HG02798 (cell line): Measurements from ENCODE around the gene GAGE12G.
"Not testable (repeated sequence)": the region's sequence is repeated elsewhere in the genome, so short reads cannot be mapped to it uniquely, and the experiment has no call there.

ENCODE experiments used
- ATAC-seq: cut with Tn5 transposase; IDR thresholded peaks from one replicate; pipeline ENCODE4 v1.9.1; 2021; ENCODE audit warnings: mild to moderate bottlenecking; ENCODE audit not compliant: unreplicated experiment, poor library complexity

GAGE12G gene, protein sequence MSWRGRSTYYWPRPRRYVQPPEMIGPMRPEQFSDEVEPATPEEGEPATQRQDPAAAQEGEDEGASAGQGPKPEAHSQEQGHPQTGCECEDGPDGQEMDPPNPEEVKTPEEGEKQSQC

DNA sequence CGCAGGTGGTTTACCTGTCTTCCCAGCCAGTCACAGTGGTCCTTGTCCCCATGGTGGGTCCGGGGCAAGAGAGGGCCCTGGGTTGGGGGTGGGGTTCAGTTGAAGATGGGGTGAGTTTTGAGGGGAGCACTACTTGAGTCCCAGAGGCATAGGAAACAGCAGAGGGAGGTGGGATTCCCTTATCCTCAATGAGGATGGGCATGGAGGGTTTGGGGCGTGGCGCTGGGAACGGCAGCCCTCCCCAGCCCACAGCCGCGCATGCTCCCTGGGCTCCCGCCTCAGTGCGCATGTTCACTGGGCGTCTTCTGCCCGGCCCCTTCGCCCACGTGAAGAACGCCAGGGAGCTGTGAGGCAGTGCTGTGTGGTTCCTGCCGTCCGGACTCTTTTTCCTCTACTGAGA, at the start of gene GAGE12G:
GAGE12G (plus strand) TSS at position 301 of the 400 bp plus-strand sequence. CDS start 1,155 bp downstream, outside the sequence.
- ATAC-seq = not testable (repeated sequence)

DNA sequence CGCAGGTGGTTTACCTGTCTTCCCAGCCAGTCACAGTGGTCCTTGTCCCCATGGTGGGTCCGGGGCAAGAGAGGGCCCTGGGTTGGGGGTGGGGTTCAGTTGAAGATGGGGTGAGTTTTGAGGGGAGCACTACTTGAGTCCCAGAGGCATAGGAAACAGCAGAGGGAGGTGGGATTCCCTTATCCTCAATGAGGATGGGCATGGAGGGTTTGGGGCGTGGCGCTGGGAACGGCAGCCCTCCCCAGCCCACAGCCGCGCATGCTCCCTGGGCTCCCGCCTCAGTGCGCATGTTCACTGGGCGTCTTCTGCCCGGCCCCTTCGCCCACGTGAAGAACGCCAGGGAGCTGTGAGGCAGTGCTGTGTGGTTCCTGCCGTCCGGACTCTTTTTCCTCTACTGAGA, 38.3 kb upstream of the GAGE12G start, which contains the start of gene GAGE12C:
GAGE12C (plus strand) TSS at position 301 of the 400 bp plus-strand sequence. CDS start 1,155 bp downstream, outside the sequence.
- not testable (repeated sequence) for ATAC-seq

DNA sequence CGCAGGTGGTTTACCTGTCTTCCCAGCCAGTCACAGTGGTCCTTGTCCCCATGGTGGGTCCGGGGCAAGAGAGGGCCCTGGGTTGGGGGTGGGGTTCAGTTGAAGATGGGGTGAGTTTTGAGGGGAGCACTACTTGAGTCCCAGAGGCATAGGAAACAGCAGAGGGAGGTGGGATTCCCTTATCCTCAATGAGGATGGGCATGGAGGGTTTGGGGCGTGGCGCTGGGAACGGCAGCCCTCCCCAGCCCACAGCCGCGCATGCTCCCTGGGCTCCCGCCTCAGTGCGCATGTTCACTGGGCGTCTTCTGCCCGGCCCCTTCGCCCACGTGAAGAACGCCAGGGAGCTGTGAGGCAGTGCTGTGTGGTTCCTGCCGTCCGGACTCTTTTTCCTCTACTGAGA, 28.8 kb upstream of the GAGE12G start, which contains the start of gene GAGE12D:
GAGE12D (plus strand) TSS at position 301 of the 400 bp plus-strand sequence. CDS start 1,155 bp downstream, outside the sequence.
- ATAC-seq = not testable (repeated sequence)

DNA sequence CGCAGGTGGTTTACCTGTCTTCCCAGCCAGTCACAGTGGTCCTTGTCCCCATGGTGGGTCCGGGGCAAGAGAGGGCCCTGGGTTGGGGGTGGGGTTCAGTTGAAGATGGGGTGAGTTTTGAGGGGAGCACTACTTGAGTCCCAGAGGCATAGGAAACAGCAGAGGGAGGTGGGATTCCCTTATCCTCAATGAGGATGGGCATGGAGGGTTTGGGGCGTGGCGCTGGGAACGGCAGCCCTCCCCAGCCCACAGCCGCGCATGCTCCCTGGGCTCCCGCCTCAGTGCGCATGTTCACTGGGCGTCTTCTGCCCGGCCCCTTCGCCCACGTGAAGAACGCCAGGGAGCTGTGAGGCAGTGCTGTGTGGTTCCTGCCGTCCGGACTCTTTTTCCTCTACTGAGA, 19.2 kb upstream of the GAGE12G start, which contains the start of gene GAGE12E:
GAGE12E (plus strand) TSS at position 301 of the 400 bp plus-strand sequence. CDS start 1,155 bp downstream, outside the sequence.
- not testable (repeated sequence) for ATAC-seq

DNA sequence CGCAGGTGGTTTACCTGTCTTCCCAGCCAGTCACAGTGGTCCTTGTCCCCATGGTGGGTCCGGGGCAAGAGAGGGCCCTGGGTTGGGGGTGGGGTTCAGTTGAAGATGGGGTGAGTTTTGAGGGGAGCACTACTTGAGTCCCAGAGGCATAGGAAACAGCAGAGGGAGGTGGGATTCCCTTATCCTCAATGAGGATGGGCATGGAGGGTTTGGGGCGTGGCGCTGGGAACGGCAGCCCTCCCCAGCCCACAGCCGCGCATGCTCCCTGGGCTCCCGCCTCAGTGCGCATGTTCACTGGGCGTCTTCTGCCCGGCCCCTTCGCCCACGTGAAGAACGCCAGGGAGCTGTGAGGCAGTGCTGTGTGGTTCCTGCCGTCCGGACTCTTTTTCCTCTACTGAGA, 9.7 kb upstream of the GAGE12G start, which contains the start of gene GAGE12F:
GAGE12F (plus strand) TSS at position 301 of the 400 bp plus-strand sequence. CDS start 1,155 bp downstream, outside the sequence.
- ATAC-seq = not testable (repeated sequence)

DNA sequence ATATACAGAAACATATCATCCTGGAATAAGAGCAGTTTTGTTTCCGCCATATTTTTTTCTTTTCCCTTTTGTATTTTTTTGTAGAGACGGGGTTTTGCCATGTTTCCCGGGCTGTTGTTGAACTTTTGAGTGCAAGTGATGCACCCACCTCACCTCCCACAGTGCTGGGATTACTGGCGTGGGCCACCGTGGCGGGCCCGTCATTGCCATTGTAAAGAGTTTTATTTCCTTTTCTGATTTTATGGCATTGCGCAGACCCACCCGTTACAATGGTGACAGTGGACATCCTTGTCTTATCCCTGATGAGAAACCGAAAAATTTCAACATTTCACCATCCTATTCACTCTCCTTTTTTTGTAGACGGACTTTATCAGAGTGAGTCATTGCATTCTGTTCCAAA, 1.5 kb upstream of the GAGE12G start:
- not testable (repeated sequence) for ATAC-seq

DNA sequence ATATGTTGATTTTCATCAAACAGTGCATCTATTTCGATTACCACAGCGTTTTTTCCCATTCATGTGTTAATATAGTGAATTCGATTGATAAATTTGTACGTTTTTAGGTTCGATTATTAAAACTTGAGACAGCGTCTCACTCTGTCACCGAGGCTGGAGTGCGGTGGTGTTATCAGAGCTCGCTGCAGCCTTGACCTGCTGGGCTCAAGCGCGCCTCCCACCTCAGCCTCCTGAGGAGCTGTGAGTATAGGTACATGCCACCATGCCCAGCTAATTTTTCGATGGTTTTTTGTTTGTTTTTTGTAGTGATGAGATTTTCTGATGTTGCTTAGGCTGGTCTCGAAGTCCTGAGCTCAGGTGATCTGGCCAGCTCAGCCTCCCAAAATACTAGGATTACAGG, 1.0 kb upstream of the GAGE12G start:
- not testable (repeated sequence) for ATAC-seq

DNA sequence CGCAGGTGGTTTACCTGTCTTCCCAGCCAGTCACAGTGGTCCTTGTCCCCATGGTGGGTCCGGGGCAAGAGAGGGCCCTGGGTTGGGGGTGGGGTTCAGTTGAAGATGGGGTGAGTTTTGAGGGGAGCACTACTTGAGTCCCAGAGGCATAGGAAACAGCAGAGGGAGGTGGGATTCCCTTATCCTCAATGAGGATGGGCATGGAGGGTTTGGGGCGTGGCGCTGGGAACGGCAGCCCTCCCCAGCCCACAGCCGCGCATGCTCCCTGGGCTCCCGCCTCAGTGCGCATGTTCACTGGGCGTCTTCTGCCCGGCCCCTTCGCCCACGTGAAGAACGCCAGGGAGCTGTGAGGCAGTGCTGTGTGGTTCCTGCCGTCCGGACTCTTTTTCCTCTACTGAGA, 9.4 kb downstream of the GAGE12G start, which contains the start of gene GAGE12H:
GAGE12H (plus strand) TSS at position 301 of the 400 bp plus-strand sequence. CDS start 1,155 bp downstream, outside the sequence.
- not testable (repeated sequence) for ATAC-seq

DNA sequence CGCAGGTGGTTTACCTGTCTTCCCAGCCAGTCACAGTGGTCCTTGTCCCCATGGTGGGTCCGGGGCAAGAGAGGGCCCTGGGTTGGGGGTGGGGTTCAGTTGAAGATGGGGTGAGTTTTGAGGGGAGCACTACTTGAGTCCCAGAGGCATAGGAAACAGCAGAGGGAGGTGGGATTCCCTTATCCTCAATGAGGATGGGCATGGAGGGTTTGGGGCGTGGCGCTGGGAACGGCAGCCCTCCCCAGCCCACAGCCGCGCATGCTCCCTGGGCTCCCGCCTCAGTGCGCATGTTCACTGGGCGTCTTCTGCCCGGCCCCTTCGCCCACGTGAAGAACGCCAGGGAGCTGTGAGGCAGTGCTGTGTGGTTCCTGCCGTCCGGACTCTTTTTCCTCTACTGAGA, 19.0 kb downstream of the GAGE12G start, which contains the start of gene GAGE2A:
GAGE2A (plus strand) TSS at position 301 of the 400 bp plus-strand sequence. CDS start 1,155 bp downstream, outside the sequence.
- ATAC-seq = not testable (repeated sequence)

DNA sequence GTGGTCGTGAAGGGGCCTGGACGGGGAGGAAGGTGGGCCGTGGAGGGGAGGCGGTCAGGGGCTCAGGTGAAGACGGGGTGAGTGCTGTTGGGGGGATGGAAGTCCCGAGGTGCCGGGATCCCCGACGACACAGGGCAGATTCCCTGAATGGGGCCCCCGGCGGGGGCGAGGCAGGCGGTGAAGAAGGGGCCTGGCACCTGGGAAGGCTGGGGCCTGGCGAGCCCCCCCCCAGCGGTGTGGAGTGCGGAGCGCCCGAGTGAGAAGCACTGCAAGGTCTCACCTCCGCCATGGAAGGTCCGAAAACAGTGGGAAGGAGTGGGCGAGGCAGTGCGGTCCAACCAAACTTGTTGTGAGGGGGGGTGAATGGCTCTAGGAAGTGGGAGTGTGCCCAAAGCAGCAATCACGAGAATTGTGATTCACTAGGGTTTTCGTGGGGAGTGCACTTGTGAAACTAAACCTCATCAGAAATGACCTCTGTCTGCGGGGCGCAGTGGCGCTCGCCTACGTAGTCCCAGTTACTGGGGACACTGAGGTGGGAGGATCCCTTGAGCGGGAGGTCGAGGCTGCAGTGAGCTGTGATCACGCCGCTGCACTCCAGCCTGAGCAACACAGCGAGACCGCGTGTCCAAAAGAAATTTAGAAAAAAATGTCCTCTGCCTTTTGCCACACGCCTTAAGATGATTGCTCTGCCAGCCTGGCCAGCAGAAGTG, 19.7 kb downstream of the GAGE12G start:
- not testable (repeated sequence) for ATAC-seq

DNA sequence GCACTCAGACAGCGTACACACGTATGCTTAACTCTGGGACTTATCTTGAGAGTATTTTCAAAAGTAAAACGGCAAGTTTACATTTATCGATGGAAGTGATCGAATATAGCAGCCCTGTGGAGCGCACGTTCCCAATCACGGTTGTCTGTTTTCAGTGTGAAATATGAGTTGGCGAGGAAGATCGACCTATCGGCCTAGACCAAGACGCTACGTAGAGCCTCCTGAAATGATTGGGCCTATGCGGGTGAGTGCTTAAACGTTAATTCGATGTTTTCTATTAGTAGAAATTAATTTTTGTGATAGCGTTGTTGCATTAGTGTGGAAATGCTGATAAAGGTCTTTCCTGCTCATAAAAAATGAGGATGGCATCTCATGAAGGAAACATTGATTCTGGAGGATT, 20.3 kb downstream of the GAGE12G start:
- ATAC-seq = not testable (repeated sequence)

DNA sequence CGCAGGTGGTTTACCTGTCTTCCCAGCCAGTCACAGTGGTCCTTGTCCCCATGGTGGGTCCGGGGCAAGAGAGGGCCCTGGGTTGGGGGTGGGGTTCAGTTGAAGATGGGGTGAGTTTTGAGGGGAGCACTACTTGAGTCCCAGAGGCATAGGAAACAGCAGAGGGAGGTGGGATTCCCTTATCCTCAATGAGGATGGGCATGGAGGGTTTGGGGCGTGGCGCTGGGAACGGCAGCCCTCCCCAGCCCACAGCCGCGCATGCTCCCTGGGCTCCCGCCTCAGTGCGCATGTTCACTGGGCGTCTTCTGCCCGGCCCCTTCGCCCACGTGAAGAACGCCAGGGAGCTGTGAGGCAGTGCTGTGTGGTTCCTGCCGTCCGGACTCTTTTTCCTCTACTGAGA, 28.5 kb downstream of the GAGE12G start, which contains the start of gene GAGE1:
GAGE1 (plus strand) TSS at position 301 of the 400 bp plus-strand sequence. CDS start 1,155 bp downstream, outside the sequence.
- not testable (repeated sequence) for ATAC-seq

DNA sequence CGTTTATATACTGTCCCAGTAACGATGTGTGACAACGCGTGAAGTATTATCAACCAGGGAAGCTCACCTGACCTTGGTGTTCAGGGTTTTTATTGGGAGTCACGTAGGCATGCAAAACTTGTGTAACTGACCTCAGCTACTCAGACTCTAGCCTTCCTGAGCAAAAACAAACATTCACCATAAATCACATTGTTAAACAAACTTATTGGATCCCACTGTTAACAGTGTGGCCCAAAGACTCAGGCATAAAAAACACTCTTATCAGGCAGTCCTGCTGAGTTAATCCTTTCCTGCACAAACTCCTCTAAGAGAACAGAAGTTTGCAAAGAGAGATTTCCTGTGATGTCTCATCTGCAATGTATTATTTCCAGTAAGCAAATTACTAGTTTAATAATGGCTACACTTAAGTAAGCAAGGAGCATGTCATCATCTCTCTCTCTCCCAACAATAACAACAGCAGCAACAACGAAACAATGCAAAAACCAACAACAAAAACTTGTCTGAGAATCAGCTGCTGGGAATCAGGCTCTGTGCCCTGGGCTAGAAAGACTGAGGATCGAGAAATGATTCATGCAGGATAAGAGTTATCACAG, 40.6 kb downstream of the GAGE12G start:
- no peak for ATAC-seq

DNA sequence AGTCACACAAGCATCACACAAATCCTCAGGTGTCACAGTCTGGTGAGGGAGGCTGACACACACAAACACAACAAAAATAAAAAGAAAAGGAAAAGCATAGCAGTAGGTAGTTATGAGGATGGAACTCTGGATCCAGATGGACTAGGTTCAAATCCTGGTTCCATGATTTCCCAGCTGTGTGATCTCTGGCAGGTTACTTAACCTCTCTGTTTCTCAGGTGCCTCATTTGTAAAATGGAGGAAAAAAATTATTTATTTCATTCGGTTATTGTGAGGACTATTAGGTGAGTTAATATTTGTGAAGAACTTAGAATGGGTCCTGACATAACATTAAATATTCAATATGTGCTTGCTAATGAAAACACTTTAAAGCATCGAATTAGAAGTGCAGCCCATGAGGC, 48.4 kb downstream of the GAGE12G start:
- no peak for ATAC-seq
